Neural cell (in vitro differentiated cells): ENCODE data around the gene RP2.

Experiments used
- CTCF ChIP-seq: fragments of 450-650 bp; IDR thresholded peaks from 2 replicates; pipeline ENCODE4 v1.5.1; 2014; ENCODE audit warnings: antibody characterized with exemption, mild to moderate bottlenecking, moderate library complexity; ENCODE audit not compliant: poor library complexity, severe bottlenecking
- EZH2 ChIP-seq: fragments of 200-600, 300-800 bp; shearing (Covaris generic), sonication (generic); IDR thresholded peaks from 2 replicates; pipeline ENCODE4 v1.6.1; 2014; ENCODE audit warnings: antibody characterized with exemption, low read length, borderline replicate concordance, mild to moderate bottlenecking; ENCODE audit not compliant: insufficient read depth, poor library complexity, severe bottlenecking
- MXI1 ChIP-seq: fragments of 450-650 bp; conservative IDR thresholded peaks from 2 replicates; pipeline ENCODE4 v1.6.1; 2014; ENCODE audit warnings: antibody characterized with exemption, mild to moderate bottlenecking; ENCODE audit not compliant: poor library complexity, severe bottlenecking
- REST ChIP-seq: IDR thresholded peaks from 2 replicates; pipeline ENCODE4 v1.6.1; 2012; ENCODE audit warnings: borderline replicate concordance
- SMC3 ChIP-seq: fragments of 450-650 bp; conservative IDR thresholded peaks from 2 replicates; pipeline ENCODE4 v1.6.1; 2014; ENCODE audit warnings: antibody characterized with exemption, mild to moderate bottlenecking, moderate library complexity; ENCODE audit not compliant: poor library complexity

GRCh38 chrX:46866726-46867125 lies 29.9 kb downstream of the RP2 start:
- TF ChIP-seq CTCF (no peak), EZH2 (no peak), SMC3 (no peak), REST (no peak), MXI1 (no peak)
